GM19043 (cell line): ENCODE data around the gene IL17RC.
"Not testable (repeated sequence)": the region's sequence is repeated elsewhere in the genome, so short reads cannot be mapped to it uniquely, and the experiment has no call there.

Source experiments
- ATAC-seq: cut with Tn5 transposase; IDR thresholded peaks from one replicate; pipeline ENCODE4 v1.9.1; 2021; ENCODE audit warnings: low read depth; ENCODE audit not compliant: unreplicated experiment

Gene IL17RC

DNA sequence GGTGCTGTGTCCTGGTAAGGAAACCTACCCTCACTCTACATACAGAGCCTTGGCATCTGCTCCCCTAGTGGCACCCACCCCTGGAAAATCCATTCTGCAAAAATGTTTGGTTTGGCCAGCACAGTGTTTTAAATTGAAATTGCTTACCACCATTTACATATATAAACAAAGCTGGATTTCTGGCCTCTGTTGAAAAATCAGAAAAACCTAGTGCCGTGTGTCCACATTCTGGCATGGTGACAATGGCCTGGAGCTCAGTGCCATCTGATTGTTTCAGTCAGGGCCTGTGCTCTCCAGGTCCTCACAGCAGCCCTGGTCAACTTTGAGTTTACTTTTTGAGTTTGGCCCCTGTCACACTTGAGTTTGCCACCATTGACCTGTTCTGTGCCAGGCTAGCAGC lies 2.9 kb upstream of the IL17RC start:
- ATAC-seq: no peak

DNA sequence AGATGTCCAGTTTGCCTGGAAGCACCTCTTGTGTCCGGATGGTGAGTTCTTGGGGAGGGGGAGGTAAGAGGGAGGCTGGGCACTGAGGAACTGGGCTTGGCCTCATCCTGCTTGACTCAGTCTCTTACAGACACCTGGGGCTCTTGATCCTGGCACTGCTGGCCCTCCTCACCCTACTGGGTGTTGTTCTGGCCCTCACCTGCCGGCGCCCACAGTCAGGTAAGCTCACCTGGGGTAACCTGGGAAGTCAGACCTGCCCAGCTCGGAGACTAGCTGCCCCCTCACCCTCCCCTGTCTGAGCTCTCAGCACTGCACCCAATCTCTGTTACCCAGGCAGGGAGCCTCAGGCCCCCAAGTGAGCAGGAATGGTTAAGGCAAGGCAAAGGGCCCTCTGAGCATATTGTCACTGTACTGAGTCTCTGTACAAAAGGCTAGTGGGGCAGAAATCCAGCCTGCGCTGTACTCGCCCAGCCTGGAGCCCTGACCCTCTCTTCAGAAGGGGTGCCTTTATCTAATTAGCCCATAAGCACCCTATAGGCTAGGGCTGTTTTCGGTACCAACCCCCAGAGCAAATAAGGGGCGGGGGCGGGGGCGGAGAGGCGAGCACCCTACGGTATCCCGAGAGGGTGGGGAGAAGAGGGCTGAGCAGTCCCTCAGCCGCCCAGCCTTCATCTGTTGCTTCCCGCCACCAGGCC lies 2.2 kb upstream of the IL17RC start:
- ATAC-seq: peak; percentile 38

DNA sequence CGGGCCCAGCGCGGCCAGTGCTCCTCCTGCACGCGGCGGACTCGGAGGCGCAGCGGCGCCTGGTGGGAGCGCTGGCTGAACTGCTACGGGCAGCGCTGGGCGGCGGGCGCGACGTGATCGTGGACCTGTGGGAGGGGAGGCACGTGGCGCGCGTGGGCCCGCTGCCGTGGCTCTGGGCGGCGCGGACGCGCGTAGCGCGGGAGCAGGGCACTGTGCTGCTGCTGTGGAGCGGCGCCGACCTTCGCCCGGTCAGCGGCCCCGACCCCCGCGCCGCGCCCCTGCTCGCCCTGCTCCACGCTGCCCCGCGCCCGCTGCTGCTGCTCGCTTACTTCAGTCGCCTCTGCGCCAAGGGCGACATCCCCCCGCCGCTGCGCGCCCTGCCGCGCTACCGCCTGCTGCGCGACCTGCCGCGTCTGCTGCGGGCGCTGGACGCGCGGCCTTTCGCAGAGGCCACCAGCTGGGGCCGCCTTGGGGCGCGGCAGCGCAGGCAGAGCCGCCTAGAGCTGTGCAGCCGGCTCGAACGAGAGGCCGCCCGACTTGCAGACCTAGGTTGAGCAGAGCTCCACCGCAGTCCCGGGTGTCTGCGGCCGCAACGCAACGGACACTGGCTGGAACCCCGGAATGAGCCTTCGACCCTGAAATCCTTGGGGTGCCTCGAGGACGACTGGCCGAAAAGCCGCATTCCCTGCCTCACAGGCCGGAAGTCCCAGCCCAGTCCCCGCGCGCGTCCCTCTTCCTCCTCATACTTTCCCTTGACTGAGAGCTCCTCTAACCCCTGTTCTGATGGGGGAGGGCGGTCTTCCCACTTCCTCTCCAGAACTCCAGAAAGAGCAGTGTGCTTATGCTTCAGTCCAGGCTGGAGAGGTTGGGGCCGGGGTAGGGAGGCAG lies 1.4 kb upstream of the IL17RC start:
- peak; percentile 42 for ATAC-seq

DNA sequence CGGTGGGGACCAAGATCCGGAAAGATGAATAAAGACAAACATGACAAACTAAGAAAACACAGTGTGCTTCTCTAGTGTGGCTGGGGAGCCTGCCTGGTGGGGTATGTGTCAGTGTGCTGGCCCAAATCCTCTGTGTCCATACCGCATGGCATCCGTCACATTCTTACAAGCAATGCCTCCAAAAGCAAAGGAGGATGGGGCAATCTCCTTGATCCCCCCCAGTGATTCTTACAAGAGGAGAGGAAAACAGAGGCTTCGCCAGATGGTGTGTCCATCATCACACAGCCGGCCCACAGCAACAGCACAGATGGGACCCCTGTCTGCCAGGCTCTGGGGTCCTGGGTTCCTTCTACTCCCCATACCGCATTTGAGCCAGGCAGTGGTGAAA lies 558 bp upstream of the IL17RC start:
- no peak for ATAC-seq

DNA sequence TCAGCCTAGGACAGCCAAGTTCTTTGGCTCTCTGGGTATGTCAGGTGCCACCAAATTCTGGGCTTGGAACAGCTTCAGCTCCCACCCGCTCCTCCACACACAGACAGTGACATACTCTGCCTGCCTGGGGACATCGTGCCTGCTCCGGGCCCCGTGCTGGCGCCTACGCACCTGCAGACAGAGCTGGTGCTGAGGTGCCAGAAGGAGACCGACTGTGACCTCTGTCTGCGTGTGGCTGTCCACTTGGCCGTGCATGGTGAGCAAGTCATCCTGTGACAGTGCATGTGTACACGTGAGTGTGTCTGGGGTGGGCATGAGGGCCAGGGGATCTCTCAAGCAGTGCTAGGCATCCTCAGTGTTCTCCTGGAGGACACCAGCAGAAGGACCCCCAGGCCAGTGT lies 922 bp downstream of the IL17RC start:
- ATAC-seq: no peak

DNA sequence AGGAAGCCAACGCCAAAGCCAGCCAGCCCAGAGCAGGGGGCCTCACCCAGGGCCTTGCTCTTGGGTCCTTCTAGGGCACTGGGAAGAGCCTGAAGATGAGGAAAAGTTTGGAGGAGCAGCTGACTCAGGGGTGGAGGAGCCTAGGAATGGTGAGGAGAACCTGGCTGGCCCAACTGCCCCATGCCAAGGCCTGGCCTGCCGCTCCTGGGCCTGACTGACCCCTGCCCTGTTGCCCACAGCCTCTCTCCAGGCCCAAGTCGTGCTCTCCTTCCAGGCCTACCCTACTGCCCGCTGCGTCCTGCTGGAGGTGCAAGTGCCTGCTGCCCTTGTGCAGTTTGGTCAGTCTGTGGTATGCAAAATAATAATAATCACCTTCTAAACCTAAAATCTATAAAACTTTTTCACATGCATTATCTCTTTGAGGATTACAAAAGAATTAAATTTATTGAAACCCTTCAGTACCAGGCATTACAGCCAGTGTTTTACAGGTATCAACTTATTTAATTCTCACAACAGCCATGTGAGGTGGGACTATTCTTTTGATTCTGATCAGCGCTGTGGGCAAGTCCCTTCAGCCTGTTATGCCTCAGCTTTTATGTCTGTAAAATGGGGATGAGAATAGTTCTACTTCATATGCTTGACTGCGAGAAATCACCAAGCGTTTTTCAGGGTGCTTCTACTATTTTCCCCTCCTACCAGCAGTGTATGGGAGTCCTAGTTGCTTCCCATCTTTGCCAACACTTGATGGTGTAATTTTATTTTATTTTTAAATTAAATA lies 1.6 kb downstream of the IL17RC start:
- ATAC-seq: no peak

DNA sequence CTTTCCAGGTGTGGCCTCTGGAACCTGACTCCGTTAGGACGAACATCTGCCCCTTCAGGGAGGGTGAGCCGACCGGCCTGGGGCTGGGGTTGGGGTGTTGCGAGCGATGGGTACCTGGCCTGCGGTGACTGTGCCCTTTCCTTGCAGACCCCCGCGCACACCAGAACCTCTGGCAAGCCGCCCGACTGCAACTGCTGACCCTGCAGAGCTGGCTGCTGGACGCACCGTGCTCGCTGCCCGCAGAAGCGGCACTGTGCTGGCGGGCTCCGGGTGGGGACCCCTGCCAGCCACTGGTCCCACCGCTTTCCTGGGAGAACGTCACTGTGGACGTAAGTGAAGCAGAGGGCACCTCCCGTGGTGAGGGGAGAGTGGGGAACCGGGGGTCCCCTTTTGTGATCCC lies 11.3 kb downstream of the IL17RC start:
- no peak for ATAC-seq

DNA sequence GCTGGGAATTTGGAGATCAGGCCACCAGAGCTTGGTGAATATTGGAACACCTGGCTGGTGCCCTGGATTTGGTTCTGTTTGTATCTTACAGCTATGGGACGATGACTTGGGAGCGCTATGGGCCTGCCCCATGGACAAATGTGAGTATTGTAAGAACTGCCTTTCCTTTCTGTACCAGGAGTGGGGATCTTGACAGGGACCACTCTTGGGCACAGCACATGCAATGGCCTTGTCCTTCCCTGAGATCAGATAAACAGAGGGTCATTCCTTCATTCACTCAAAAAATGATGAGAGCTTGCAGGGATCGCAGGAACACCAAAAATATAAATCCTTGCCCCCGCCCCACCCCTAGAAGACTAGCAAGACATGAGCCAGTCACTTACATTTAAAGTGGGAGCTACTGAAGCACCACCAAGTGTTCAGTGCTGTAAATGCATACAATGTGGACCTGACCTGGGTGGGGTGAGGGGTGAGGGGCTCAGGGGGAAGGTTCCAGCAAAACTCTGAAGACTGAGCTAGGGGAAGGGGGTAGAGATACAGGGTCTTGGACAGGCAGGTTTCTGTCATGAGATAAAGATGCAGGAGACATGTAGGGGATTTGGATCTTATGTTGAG lies 14.0 kb downstream of the IL17RC start:
- ATAC-seq: no peak

DNA sequence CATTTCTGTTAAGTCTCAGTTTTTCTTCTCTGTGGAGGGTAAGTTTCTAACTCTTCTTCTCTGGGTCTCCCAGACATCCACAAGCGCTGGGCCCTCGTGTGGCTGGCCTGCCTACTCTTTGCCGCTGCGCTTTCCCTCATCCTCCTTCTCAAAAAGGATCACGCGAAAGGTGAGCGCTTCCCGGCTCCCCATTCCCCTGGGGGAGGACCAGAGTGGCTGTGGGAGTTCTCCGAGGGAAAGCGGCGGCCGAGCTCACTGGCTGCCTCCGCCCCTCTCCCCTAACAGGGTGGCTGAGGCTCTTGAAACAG lies 15.6 kb downstream of the IL17RC start:
- ATAC-seq: no peak

DNA sequence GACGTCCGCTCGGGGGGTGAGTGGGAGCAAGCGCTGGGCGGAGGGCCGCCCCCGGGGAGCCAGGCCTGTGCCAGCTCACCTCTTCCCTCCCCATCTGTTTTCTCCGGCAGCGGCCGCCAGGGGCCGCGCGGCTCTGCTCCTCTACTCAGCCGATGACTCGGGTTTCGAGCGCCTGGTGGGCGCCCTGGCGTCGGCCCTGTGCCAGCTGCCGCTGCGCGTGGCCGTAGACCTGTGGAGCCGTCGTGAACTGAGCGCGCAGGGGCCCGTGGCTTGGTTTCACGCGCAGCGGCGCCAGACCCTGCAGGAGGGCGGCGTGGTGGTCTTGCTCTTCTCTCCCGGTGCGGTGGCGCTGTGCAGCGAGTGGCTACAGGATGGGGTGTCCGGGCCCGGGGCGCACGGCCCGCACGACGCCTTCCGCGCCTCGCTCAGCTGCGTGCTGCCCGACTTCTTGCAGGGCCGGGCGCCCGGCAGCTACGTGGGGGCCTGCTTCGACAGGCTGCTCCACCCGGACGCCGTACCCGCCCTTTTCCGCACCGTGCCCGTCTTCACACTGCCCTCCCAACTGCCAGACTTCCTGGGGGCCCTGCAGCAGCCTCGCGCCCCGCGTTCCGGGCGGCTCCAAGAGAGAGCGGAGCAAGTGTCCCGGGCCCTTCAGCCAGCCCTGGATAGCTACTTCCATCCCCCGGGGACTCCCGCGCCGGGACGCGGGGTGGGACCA lies 16.1 kb downstream of the IL17RC start:
- ATAC-seq: peak; percentile 47

DNA sequence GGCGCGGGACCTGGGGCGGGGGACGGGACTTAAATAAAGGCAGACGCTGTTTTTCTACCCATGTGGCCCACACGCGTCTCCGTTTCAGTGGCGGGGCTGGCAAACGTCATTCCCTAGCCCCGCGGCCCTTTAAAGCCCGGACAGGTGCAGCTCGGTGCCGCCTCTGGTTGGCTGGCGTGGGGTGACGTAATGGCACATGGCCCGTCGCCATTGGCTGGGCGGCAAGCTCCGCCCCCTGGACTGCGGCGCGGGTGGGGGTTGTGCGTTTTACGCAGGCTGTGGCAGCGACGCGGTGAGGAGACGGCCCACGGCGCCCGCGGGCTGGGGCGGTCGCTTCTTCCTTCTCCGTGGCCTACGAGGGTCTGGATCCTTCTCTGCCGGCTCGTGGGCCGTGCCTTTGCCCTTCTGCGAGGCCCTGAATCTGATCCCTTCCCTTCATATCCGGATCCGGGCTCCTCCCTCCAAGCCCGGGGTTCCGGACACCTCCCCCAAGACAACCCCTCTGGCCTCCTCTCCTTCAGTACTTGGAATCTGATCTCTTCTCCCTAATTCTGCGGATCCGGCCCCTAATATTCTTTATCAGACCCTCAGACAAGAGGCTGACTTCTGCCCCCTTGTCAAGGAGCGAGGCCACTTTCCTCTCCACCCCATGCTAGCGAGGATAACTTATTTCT lies 16.8 kb downstream of the IL17RC start, which contains the start of gene CRELD1:
Gene CRELD1 (plus strand): TSS at position 274 of the 674 bp plus-strand sequence. CDS start 605 bp downstream, outside the sequence.
- peak; percentile 86 for ATAC-seq

DNA sequence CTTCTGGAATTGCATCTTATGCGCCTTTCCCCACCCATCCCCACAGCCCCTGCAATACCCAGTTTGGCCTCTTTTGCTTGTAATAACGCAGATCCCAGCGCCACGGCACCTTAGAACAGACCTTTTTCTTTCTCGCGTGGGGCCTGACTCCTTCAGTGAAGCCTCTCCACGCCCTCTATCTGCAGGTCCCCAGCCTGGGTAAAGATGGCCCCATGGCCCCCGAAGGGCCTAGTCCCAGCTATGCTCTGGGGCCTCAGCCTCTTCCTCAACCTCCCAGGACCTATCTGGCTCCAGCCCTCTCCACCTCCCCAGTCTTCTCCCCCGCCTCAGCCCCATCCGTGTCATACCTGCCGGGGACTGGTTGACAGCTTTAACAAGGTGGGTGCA lies 17.3 kb downstream of the IL17RC start:
- no peak for ATAC-seq

DNA sequence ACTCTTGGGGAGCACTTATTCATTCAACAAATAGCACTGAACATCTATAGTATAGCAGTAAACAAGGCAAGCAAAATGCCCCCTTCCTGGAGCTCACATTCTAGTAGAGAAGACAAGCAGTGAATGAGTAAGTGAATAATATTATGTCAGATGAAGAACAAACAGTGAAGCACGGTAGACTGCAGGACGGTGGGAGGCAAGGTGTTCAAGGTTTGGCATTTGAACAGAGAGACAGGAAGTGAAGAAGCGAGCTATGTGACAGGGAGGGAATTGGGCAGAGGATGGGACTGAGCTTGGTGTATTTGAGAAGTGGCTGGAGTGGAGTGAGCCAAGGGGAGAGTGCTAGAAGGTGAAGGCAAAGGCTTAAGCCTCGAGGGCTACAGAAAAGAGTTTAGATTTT lies 18.1 kb downstream of the IL17RC start:
- no peak for ATAC-seq

DNA sequence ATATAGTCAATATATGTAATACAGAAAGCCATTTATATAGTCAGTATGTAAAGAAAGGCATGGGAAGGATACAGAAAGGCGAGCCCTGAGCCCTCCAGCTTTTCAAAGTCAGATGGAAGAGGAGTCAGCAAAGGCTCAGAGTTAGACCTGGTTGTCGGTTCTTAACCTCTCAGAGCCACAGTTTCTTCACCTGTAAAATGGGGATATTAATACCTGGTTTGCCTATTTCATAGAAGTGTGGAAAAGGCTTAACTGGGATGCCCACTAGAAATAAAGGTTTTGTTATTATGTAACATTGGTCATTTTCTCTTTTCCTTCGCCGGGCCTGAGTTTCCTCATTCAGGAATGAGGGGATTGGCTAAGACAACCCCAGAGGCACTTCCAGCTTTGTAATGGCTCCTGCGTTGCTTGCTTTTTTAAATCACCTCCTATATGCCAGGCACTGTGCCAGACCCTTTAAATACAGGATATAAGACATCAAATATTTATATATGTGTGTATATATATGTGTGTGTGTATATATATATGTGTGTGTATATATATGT lies 19.1 kb downstream of the IL17RC start:
- no peak for ATAC-seq

DNA sequence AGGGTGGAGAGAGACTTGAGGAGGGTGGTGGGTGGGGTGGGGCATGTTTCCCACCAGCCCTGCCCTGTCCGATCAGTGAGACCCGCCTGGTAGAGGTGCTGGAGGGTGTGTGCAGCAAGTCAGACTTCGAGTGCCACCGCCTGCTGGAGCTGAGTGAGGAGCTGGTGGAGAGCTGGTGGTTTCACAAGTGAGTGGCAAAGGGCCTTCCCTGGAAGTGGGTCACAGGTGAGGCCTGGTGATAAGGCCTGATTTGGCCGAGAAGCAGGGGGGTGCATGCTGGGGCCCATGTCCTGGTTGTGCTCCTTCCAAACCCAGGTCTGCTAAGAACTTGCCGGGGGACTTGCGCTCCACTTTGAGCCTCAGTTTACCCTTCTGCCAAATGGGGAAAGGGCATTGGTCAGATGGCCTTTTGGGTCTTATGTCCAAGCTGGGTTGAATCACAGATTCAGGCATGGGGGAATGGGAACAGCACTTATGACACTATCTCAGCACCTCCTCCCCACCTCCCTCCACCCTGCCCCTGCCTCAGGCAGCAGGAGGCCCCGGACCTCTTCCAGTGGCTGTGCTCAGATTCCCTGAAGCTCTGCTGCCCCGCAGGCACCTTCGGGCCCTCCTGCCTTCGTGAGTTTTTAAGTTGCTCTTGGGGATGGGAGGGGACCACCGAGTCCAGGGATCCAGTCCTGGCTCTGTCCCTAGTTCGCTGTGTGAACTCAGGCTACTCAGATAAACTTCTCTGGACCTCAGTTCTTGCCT lies 20.8 kb downstream of the IL17RC start:
- no peak for ATAC-seq

DNA sequence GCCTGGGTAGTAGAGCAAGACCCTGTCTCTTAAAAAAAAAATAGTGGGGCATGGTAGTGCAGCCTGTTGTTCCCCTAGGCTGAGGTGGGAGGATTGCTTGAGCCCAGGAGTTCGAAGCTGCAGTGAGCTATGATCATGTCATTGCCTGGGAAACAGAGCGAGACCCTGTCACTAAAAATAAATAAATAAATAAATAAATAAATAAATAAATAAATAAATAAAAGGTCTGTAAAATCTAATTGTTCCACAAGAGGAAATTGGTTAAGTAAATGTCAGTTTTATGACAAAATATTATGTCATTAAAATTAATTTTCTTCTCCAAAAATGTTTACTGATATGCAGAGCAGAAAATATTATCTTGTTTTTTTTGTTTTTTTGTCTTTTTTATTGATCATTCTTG lies 22.1 kb downstream of the IL17RC start:
- ATAC-seq: no peak

DNA sequence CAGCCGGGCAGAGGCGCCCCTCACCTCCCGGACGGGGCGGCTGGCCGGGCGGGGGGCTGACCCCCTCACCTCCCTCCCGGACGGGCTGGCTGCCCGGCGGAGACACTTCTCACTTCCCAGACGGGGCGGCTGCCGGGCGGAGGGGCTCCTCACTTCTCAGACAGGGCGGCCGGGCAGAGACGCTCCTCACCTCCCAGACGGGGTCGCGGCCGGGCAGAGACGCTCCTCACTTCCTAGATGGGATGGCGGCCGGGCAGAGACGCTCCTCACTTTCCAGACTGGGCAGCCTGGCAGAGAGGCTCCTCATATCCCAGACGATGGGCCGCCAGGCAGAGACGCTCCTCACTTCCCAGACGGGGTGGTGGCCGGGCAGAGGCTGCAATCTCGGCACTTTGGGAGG lies 23.0 kb downstream of the IL17RC start:
- ATAC-seq: not testable (repeated sequence)

DNA sequence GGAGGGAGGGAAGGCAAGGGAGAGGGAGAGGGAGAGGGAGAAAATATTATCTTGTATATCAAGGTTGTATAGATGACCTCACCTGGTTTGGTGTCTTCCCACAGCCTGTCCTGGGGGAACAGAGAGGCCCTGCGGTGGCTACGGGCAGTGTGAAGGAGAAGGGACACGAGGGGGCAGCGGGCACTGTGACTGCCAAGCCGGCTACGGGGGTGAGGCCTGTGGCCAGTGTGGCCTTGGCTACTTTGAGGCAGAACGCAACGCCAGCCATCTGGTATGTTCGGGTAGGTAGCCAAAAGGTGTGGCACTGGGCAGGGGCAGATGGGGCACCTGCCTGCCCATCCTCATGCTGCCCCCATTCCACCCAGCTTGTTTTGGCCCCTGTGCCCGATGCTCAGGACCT lies 23.8 kb downstream of the IL17RC start:
- no peak for ATAC-seq

DNA sequence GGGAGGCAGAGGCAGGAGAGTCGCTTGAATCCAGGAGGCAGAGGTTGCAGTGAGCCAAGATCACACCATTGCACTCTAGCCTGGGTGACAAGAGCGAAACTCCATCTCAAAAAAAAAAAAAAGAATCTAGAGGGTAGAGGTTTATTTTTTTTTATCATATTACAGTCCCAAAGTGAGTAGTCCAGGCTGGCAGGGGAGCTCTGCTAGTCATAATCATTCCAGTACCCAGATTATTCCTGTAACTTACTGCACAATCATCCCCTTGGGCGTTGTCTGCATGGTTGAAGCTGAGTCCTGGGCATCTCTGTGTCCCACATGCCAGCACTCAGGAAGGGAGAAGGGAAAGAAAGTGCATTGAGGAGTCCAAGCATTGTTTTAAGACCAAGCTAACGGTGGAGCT lies 25.3 kb downstream of the IL17RC start:
- ATAC-seq: no peak
